ENCODE measurements around the gene AHR.
"Not testable (repeated sequence)": the region's sequence is repeated elsewhere in the genome, so short reads cannot be mapped to it uniquely, and the experiment has no call there.

The AHR gene

DNA sequence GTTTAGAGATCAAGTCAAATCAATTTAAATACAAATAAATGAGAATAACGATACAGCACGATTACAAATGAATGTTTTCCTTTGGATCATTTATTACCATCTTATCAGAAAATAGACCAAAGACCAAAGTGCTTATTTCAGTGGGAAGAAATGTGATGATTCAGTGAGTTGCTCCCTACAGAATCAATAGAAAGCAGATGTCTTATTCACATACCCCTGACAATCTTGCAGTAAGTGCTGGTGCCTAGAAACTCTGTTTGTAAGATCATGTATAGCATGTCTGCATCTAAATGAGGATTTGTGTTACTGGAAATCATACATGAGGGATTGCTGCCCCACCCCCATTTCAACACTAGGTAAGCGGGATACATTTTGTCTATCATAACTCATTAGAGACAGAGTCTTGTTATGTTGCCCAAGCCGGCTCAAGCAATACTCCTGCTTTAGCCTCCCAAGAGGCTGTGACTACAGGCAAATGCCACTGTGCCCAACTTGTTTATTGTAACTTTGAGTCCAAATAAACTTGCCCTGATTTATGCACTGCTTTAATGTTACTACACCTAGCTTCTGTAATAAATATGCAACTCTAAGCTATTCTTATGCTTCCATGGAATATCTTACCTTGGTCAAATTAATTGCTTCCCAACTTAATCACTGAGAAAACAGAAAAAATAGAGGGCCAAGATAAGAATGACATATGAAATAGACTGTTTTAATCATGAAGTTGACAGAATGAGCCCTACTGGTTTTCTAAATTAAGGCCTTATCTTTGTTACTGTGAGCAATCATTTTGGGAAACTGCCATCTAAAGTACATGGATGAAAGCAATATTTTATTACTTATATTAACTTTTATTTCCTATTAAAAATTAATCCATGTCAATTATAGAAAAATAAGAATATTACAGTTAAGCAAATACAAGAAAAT is 82.5 kb downstream of the AHR start:
- no peak for DNase-seq

DNA sequence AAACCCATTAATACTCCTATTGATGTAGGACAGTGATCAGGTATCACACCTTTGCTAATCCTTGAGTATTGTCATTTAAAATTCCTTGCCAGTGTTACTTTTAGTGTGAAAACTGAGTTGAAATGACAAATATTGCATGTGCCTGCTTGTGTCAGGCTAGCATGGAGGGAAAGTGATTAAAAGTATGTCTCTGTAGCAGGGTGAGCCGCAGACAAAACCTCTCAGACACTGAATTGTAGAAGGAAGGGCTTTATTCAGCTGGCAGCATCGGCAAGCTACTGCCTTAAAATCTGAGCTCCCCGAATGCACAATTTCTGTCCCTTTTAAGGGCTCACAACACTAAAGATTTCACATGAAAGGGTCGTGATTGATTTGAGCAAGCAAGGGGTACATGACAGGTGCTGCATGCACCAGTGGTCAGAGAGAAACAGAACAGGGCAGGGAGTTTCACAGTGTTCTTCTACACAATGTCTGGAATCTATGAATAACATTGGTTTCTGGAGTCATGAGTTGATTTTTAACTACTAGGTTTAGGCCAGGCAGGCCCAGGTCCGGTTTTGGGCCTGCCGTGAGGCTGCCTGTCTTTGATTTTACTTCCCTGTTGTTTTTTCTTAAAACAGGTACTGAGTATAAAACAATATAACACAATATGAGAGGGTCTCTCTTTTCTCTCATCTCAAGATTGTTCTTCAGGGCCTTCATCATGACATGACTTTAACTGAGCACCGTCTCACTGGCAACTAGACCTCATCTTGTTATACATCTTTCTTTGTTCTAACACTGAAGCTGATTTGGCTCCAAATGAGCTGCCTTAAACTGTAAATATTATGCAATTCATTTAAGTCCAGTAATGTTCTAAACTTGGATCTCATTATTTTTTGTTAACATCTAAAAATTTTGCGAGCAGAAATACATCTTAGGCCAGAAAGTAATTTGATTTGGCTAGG is 84.2 kb downstream of the AHR start:
- DNase-seq: not testable (repeated sequence)

DNA sequence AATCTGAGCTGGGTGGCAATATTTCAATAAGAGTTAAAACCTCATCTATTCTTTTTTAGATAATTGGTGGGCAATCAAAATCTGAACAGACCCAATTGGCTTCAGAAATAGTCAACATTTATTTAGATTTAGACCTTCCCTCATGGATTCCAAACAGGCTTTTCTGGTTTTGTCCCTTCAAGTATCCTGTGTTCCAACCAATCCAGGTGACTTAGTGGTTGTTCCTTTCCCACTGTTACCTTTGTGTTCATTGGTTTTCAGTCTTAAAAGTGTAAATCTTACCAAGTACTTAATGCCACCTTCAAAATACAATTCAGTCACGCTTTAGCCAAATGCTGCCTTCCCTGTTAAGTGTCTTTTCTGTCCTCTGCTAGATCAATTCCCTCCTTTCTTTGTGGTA is 85.9 kb downstream of the AHR start:
- no peak for DNase-seq

DNA sequence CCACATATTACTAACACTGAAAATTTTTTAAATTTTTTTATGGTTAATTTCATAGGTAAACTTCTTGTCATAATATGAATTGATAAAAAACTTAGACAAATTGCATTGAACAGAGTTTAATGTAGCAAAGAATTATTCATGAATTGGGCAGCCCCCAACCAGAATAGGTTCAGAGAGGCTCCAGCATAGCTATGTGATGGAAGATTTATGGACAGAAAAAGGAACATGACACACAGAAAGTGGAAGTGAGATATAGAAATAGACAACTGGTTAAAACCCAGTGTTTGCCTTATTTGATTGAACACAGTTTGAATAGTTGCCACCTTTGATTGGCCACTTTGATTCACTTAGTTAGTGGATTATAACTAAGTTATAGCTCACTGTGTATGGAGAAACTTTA is 87.2 kb downstream of the AHR start:
- no peak for DNase-seq

DNA sequence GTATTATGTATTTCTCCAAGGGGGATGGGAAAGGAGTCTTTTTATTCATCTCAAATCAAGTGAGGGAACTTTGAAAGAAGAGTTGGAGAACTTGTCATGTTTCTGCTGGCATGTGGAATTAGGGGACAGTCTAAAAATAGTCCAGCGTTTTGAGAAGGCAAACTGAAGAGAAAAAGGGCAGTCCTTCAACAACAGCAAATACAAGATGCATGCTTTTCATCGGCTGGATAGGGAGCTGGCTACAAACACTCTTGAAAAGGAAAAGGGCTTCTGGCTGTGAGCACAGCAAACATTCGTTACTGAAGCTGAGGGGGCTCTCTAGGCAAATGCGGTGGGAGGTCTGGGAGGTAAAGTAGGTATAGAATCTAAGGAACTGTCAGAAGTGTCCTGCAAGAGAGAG is 91.9 kb downstream of the AHR start:
- no peak for DNase-seq

DNA sequence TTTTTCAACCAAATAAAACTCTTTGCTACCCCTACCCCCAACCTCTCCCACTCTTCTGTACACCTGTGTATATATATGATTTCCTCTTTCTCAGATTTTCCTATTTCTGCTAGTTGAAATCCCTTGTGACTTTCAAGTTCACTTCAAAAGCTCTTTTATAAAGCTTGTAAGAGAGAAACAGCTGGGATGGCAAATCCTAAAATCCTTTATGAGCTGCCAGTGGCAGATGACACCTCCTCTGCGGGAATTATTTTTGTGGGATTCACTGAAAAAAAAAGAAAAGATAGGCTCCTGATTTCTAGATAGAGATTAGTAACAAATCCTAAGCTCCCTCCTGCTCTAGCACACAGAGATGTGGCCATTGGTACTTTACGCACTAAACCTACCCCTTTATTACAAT is 92.9 kb downstream of the AHR start:
- no peak for DNase-seq

DNA sequence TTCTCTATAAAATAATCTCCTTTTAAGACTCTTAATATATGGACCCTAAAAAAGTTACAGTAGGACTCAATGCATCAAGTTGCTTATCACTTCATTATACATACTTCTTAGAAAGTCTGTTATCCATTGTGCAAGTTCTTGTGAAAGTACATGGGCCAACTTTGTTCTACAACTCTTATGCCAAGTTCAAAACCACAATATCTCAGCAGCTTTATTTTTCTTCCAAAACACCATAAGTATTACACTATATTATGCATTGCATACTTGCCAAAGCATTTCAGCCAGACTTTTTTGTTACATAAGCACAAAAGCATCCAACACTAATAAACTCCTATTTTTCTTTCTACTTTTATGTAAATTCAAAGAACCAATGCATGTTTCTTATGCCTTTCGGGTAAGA is 94.4 kb downstream of the AHR start:
- DNase-seq: no peak

DNA sequence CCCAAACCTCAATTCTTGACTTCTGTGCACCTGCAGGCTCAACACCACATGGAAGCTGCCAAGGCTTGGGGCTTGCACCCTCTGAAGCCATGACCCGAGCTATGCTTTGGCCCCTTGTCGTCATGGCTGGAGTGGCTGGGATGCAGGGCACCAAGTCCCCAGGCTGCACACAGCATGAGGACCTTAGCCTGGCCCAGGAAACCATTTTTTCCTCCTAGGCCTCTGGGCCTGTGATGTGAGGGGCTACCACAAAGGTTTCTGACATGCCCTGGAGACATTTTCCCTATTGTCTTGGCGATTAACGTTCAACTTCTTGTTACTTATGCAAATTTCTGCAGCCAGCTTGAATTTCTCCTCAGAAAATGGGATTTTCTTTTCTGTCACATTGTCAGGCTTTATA is 96.1 kb downstream of the AHR start:
- DNase-seq: not testable (repeated sequence)

Measured in stimulated activated CD4-positive, alpha-beta T cell treated with anti-CD3 and anti-CD28 coated beads, Interleukin-4, amount 100 ng/mL, for 1 hour (primary cell).